GM18505 (cell line): ENCODE measurements around the gene SLC35A2.

Experiments used
- ATAC-seq: cut with Tn5 transposase; IDR thresholded peaks from one replicate; pipeline ENCODE4 v1.9.1; 2021; ENCODE audit not compliant: unreplicated experiment
- POLR2A ChIP-seq: IDR thresholded peaks from 4 replicates; pipeline ENCODE4 v1.6.1; 2011; ENCODE audit warnings: borderline replicate concordance; ENCODE audit not compliant: insufficient read depth, insufficient read length; ENCODE audit errors: extremely low read depth

The SLC35A2 gene

DNA sequence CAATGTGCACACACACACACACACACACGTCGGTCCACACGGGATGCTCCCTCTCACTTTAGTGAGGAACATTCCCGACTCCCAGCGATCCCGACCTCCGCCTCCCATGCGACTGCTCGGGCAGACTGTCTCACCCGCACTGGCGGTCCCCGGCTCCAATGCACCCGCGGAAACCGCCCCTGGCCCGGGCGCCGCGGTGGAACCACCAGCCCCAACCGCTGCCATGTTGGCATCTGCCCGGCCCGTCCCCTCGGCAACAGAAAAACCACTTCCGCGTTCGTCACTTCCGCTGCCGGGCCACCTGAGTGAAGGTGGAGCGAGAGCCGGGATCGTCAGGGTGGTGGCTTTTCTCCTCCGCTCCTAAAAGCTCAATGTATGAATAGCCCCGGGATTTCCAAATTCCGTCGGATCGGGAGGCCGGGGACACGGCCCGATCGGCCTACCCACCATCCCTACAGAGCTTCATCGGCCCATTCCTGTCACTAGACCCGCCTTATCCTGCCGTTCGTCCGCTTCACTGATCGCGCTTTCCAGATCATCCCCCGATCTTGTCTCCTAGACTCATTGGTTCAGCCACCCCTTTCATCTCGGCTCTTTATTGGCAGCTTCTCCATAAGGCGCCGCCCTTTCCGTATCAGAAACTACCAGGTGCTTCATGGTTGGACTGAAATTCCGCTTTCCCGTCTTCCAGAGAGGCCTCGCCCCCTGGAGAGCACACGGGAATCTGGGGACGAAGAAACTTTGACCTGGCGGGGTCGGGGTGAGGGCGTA is at the start of gene SLC35A2:
Gene SLC35A2, minus strand, starts transcription at position 235 of the 771 bp plus-strand sequence. Its CDS starts 10 bp downstream, at position 225.
- TF ChIP-seq POLR2A = peak; percentile 78
- ATAC-seq = peak; percentile 61

DNA sequence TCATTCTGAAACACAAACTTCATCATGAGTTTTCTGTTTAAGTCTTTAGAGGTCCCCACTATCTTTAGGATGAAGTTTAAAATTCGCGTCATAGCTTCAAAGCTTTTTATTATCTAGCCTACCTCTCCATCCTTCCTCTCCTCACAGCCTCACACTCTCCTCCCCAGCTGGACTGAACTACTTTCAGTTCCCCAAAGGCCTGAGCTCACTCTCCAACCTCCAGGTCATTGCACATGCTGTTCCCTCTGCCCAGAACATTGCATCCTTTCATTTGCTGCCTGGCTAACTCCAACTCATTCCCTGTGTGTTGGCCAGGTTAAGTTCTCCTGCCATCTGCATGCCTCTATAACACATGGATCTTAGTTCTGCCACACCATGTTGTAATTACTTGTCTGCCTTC is 48.8 kb upstream of the SLC35A2 start:
- no peak for TF ChIP-seq POLR2A
- ATAC-seq = no peak

DNA sequence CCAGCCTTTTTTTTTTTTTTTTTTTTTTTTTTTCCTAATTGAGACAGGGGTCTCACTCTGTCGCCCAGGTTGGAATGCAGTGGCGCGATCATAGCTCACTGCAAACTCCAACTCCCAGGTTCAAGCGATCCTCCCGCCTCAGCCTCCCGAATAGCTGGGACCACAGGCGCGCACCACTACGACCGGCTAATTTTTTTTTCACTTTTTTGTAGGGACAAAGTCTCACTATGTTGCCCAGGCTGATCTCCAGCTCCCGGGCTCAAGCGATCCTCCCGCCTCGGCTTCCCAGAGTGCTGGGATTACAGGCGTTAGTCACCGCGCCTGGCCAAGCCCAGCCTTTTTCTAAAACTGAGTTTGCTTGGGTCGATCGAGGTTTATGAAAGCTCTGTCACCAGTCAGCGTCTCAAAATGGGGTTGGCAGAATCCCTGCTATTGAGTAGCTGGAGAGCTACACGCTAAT is 47.2 kb upstream of the SLC35A2 start:
- ATAC-seq = no peak
- TF ChIP-seq POLR2A = no peak

DNA sequence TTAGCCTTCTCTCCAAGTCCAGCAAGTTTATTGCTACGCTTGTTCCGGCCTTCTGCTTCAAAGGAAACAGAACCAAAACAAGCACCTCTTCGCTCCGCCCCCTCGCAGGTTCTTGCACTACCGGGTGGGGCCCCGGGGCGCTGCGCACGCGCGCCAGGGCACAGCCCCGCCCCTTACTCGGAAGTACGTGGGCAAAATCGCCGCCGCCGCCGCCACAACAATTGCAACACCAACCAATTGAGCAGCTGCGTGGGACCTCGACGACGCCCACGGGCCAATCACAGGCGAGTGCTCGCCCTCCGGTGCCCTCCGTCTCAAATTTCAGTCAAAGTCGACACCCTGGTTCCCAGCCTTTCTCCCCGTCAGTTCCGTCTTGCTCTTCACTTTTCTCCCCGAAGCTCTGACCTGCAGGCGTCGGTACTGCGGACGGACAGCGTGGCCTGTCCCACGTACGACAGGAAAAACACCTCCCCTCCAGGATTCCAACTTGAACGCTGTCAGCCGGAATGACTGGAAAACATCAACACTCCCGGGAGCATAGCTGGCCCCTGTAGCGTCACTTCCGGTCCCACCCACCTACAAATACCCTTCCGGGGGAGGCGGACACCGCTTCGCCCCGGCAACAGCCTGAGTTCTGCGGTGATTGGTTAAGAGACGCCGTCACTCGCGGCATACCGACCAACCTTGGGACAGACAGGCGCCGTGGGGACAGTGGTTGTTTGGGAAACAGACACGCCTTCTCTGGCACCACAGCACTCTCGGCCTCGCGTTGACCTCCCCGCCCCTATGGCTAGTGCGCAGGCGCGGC is 46.6 kb upstream of the SLC35A2 start:
- TF ChIP-seq POLR2A = peak; percentile 28
- ATAC-seq = peak; percentile 73

DNA sequence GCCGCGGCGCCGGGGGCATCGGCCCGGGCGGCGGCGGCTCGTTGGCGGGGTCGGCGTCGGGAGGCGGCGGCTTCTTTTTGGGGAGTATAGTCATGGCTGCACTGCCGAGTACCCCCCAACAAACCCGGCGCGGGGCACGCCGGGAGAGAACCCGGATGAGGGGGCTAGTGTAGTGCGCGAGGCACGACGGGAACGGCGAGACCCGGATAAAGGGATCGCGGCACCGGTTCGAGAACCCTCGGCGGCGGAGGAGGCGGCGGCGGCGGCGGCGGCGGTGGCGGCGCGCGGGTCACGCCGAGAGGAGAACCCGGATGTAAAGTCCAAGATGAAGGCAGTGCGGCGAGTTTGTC is 46.0 kb upstream of the SLC35A2 start, which contains the start of gene OTUD5:
Gene OTUD5, minus strand, starts transcription at position 131 of the 350 bp plus-strand sequence. Its CDS starts 37 bp downstream, at position 94.
- ATAC-seq = peak; percentile 40
- peak; percentile 54 for TF ChIP-seq POLR2A

DNA sequence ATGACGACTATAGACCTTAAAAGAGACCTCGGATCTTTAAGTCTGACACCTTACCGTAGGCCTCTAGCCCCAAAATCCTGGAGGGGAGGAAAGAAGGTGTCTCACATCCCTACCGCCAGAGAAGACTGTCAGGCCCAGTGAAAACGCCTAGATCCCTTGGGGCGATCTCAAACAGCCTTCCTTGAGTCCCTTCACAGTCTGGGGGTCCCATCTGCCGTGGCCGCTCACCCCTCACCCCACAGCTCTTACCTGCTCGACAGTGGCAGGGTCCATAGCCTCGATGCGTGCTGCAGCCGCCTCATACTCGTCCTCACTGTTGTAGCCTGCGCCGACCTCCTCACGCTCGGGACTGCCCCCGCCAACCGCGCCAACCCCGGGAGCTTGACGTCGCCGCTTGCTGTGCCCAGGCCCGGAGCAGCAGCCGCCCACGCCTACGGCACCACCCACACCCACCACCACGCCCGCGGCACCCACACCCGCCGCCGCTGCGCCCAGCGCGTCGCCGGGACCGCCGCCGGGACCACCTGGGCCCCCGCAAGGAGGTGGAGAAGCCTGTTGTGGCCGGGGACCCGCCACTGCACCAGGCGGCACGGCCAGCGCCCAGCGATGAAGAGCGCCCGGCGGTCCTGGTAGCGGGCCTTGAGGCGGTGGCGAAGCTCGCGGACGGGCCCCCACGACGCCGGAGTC is 45.4 kb upstream of the SLC35A2 start:
- TF ChIP-seq POLR2A = no peak
- no peak for ATAC-seq

DNA sequence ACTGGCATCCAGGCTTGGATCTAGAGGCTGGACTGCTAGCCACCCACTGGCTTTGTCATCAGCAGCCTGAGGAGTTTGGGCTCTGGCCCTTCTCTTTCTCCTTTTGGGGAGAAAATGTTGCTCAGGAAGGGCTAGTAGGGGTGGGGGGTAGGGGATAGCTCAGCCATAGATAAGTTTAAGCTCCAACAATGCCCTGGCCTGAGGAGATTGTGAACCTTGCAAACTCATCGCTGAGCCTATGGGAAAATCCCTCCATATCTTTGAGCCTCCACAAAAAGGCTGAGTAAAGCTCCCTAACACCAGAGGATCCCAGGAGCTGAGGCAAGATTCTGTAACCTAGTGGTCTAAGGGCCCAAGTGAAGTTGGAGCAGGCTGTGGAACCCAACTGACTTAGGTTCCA is 37.1 kb upstream of the SLC35A2 start:
- TF ChIP-seq POLR2A = no peak
- ATAC-seq = no peak

DNA sequence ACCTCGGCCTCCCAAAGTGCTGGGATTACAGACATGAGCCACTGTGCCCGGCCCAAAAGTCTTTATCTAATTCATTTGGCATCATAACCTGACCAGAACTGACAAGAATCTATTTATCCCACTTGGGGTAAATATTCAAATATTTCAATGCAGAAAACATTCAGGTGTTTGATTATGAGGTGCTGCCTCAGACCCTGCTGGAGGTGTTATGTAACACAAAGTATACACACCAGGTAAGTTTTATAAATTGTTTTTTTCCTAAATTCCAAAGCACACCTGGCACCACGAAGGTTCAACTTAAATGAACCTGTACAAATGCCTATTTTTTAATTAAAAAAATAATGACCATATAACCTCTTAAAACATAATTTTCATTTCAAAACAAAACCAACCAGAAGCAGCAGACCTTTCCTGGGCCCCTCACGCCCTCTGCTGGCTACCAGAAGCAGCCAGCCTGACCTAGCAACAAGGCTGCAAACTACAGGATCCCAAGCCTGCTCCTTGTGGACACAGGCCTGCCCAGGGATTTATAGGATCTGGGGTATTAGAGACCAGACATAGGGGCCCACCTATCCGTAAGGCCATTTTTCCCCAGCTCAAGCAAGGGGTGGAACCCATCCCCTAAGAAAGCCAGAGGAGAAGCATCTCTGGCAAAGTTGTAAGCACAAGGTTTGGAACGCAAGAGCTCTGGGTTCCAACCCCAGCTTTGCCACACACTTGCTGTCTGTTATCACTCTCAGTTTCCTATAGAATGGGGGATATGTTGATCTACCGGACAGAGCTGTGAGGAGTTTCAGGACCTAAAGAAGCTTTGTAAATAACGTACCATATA is 34.3 kb upstream of the SLC35A2 start:
- ATAC-seq = no peak
- TF ChIP-seq POLR2A = no peak

DNA sequence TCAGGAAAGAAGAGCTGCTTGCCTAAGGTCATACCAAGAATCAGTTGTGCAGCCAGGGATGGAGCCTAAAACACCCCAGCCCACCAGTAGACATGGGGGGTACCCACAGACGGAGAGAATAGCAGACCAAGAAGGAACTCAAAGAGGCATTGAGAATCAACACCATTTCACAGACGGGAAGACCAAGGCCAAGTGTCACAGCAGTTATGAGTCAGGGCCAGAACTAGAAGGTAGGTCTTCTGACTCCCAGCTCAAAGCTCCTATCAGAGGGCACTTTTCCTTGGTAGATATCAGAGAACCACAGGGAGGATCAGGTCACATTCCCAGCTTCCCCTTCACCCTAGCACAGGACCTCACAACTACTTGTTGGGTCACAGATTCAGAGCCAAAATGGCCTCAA is 31.4 kb upstream of the SLC35A2 start:
- no peak for TF ChIP-seq POLR2A
- ATAC-seq = no peak

DNA sequence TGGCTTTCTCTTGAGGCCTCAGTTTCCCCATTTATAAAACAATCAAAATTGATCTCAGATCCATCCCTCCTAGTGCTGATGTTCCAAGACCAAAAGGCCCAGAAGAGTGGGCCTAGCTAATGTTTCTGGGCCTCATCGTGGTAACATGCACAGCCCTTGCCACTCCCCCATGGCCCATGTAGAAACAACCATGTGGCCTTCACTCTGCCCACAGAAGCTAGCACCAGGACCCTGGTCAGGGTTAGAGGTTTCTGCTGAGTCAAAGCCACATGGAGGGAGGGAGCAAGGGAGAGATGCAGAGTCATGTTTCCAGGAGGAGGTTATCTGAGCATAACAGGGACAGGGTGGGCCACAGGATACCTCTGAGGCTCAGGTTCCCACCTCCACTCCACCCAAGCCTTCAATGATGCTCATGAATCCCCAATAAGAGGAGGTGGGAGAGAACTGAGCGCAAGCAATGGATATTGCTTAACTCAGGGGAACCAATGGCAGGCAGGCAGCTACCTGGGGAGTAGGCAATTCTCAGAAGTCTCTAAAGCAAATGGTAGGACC is 29.0 kb upstream of the SLC35A2 start:
- no peak for ATAC-seq
- TF ChIP-seq POLR2A = no peak

DNA sequence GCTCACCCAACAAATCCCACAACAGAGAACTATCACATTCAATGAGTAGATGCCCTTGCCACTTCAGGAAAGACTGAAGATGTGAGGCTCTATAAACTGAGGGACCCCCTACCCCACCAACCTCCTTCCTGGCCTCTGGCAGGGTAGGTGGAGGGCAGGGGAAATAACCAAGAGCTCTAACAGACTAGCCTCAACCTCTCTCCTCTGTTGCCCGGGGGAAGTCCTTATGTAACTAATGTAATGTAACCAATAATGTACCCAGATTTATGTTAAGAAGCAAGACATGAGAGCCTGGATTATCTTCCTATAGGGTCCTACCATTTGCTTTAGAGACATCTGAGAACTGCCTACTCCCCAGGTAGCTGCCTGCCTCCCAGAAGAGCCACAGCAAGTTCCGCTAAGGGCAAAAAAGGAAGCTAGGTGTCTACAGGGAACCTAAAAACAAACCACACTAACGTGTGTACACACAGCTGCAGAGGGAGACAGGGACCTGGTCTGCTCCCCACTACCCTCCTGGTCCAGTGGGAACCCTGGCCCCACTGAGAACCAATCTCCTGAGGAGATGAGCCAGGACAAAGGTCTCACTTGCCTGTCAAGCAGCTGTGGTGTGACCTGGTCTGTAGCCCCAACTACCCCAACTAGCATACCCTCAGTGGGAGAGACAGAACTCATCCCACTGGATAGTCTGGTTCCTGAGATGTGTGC is 28.2 kb upstream of the SLC35A2 start:
- peak; percentile 24 for TF ChIP-seq POLR2A
- no peak for ATAC-seq
